ENCODE data around the gene EMC10.

Gene EMC10

DNA sequence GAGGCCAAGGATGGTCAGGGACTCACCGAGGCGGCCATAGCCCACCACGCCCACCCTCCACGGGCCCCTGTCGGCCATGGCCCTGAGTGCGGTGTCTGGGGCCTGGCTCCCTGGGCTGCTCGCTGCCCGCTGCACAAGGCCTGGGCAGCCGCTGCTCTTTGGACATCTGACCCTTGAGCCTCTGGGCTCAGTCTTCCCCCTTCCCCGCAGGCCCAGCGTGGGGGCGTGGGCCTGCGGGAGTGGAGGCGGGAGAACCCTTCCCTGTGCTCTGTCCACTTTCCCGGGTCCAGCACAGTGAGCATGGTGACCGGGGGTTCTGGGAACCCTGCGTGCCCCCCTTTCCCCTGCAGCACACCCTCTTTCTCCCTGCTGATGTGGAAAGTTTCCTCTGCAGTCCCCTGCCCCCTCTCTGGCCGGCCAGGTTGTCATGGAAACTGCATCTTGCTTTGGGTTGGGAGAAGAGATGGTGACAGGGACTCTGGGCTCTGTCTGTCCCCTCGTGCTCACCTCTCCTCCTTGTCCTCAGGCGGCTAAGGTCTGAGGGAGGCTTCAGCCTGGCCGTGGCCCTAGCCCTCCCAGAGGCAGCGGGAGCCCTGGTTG lies 37.5 kb downstream of the EMC10 start, which contains the start of gene ASPDH:
Gene ASPDH, minus strand, starts transcription at position 168 of the 600 bp plus-strand sequence. Its CDS starts 90 bp downstream, at position 78.
- H3K9ac ChIP-seq (ENCODE audit: insufficient read length, low read depth), result peak within 1 kb of the TSS; percentile 32
- H3K27me3 ChIP-seq (ENCODE audit: insufficient read depth, insufficient read length), result no peaks in the 10 kb centered on the region
- TF ChIP-seq YY1 (IDR thresholded peaks at IDR 0.05; ENCODE audit: insufficient read depth, insufficient read length) (no peak), ZNF274 (IDR thresholded peaks at IDR 0.05; ENCODE audit: low read depth, low read length) (no peak), SUZ12 (IDR thresholded peaks at IDR 0.05; ENCODE audit: extremely low read depth, insufficient read depth, insufficient read length) (no peak)
- peaks cover 19% of the 10 kb centered on the region for H3K4me1 ChIP-seq (ENCODE audit: insufficient read depth, insufficient read length)
- no peaks in the 10 kb centered on the region for H3K9me3 ChIP-seq (ENCODE audit: insufficient read depth, low read length)
- DNase-seq (ENCODE audit: low read depth, low spot score), result no peak
- H3K36me3 ChIP-seq (ENCODE audit: insufficient read depth, insufficient read length, low read length), result peaks cover 18% of the 10 kb centered on the region
- H3K4me3 ChIP-seq (ENCODE audit: insufficient read length, low read depth), result no peak within 1 kb of the TSS

DNA sequence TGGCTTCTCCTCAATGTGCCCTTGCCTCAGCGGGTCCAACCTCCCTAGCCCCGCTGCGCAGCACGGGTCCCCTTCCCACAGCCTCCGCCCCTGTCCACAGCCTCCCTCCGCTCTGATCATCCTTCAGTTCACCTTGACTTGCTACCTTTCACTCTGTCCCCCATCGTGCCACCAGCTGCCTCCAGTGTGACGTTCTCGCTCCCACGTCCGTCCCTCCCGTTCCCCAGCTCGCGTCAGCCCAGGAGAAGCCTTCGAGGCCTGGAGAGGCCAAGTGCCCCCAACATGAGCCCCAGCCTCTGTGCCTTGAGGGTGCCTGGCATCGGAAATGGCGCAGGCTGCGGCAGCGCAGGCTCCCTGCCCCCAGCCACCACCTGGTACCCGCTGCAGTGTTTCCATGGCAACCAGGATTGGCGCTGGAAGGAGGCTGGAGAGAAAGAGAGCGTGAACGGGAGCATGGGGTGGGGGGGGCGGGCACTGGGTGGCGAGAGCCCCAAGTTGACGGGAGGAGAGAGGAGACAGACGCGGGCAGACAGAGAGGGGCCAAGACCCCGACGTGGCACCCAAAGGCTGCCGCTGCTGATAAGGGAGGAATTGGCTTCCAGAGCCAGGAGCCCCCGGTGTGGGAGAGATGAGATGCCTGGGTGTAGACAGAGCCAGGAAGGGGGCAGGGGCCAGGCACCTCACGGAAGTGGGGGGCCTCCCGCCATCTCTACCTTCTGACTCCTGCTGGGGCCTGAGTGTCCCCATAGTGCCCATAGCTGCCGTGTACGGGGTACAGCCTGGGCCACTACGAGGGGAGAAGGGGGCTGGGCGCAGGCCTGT lies 38.2 kb downstream of the EMC10 start:
- Histone ChIP-seq H3K36me3 (ENCODE audit: insufficient read depth, insufficient read length, low read length) (peaks cover 22% of the 10 kb centered on the region), H3K4me3 (ENCODE audit: insufficient read length, low read depth) (no peak overlapping the region), H3K4me1 (ENCODE audit: insufficient read depth, insufficient read length) (peaks cover 19% of the 10 kb centered on the region), H3K27me3 (ENCODE audit: insufficient read depth, insufficient read length) (no peaks in the 10 kb centered on the region), H3K9ac (ENCODE audit: insufficient read length, low read depth) (no peak overlapping the region), H3K9me3 (ENCODE audit: insufficient read depth, low read length) (no peaks in the 10 kb centered on the region)
- TF ChIP-seq SUZ12 (IDR thresholded peaks at IDR 0.05; ENCODE audit: extremely low read depth, insufficient read depth, insufficient read length), result no peak
- no peak for TF ChIP-seq ZNF274 (IDR thresholded peaks at IDR 0.05; ENCODE audit: low read depth, low read length)
- no peak for TF ChIP-seq YY1 (IDR thresholded peaks at IDR 0.05; ENCODE audit: insufficient read depth, insufficient read length)
- DNase-seq (ENCODE audit: low read depth, low spot score), result no peak

DNA sequence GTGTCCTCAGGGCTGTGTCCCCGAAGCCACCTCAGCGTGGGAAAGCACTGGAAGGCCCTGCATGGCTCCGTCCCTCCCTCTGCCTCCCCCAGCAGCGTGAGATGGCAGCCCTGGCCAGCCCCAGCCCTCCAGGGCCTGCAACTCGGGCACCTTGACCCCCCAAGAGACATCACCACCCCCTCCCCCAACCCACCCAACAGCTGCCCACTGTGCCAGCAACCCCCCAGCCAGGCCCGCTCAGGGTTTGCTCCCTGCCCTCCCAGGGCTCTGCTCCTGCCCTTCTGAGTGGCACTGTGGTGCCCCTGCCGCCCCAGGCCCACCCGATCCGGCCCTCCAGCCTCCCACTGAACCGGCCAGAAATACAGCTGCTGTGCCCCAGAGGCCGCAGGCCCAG lies 38.9 kb downstream of the EMC10 start:
- no peak overlapping the region for H3K9ac ChIP-seq (ENCODE audit: insufficient read length, low read depth)
- H3K36me3 ChIP-seq (ENCODE audit: insufficient read depth, insufficient read length, low read length), result peaks cover 22% of the 10 kb centered on the region
- H3K9me3 ChIP-seq (ENCODE audit: insufficient read depth, low read length), result no peaks in the 10 kb centered on the region
- peaks cover 16% of the 10 kb centered on the region for H3K4me1 ChIP-seq (ENCODE audit: insufficient read depth, insufficient read length)
- DNase-seq (ENCODE audit: low read depth, low spot score), result no peak
- H3K4me3 ChIP-seq (ENCODE audit: insufficient read length, low read depth), result no peak overlapping the region
- TF ChIP-seq YY1 (IDR thresholded peaks at IDR 0.05; ENCODE audit: insufficient read depth, insufficient read length) (no peak), SUZ12 (IDR thresholded peaks at IDR 0.05; ENCODE audit: extremely low read depth, insufficient read depth, insufficient read length) (no peak), ZNF274 (IDR thresholded peaks at IDR 0.05; ENCODE audit: low read depth, low read length) (no peak)
- H3K27me3 ChIP-seq (ENCODE audit: insufficient read depth, insufficient read length), result no peaks in the 10 kb centered on the region

DNA sequence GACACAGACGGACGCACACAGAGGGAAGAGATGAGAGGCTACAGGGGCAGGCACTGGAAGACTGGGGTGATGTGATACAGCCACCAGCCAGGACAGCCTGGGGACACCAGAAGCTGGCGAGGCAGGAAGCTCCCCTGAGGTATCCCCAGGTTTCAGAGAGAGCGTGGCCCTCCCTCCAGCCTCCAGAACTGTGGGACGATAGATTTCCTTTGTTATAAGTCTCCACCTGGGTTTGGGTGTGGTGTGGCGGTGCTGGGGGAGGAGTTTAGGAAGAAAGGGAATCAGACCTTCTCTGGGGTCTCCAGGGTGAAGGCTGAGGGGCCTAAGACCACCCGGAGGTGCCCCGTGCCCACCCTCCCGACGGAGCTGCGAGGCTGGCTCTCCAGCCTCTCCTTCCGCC lies 40.1 kb downstream of the EMC10 start:
- TF ChIP-seq ZNF274 (IDR thresholded peaks at IDR 0.05; ENCODE audit: low read depth, low read length) (no peak), SUZ12 (IDR thresholded peaks at IDR 0.05; ENCODE audit: extremely low read depth, insufficient read depth, insufficient read length) (no peak), YY1 (IDR thresholded peaks at IDR 0.05; ENCODE audit: insufficient read depth, insufficient read length) (no peak)
- Histone ChIP-seq H3K27me3 (ENCODE audit: insufficient read depth, insufficient read length) (no peaks in the 10 kb centered on the region), H3K4me1 (ENCODE audit: insufficient read depth, insufficient read length) (peaks cover 13% of the 10 kb centered on the region), H3K9me3 (ENCODE audit: insufficient read depth, low read length) (no peaks in the 10 kb centered on the region), H3K9ac (ENCODE audit: insufficient read length, low read depth) (no peak overlapping the region), H3K36me3 (ENCODE audit: insufficient read depth, insufficient read length, low read length) (peaks cover 22% of the 10 kb centered on the region), H3K4me3 (ENCODE audit: insufficient read length, low read depth) (no peak overlapping the region)
- DNase-seq (ENCODE audit: low read depth, low spot score), result no peak

DNA sequence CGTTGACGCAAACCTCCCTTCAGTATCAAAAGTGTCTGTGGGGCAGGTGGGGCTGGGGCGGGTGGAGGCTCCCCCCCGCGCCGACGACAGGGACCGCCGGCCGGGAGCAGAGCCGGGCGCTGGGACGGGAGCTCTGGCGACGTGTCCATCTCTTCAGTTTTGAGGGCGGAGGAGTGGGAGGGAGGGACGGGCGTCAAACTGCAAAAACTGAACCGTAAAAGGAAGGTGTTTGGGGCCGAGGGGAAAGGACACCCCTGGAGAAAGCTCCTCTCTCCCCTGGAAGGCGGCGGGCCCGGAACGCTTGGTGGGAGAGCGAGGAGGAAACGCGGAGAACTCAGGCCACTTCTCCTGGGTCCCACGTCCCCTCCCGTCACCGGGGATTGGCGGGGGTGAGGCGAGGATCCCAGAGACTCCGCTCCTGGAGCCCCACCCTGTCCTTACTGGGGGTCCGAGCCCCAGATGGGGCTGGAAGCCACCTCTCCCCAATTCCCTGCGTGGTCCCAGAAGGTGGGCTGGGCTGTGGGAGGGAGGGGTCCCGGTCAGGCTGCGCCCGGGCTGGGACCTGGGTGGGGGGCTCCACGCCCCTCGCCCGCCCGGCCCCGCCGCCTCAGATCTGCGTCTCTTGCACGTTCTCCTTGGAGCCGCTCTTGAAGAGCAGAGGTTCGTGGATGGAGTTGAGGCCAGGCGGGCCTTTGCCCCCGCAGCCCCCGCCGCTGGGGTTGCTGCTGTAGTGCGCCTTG lies 40.8 kb downstream of the EMC10 start:
- TF ChIP-seq ZNF274 (IDR thresholded peaks at IDR 0.05; ENCODE audit: low read depth, low read length), result no peak
- no peak for TF ChIP-seq SUZ12 (IDR thresholded peaks at IDR 0.05; ENCODE audit: extremely low read depth, insufficient read depth, insufficient read length)
- TF ChIP-seq YY1 (IDR thresholded peaks at IDR 0.05; ENCODE audit: insufficient read depth, insufficient read length), result no peak
- Histone ChIP-seq H3K4me1 (ENCODE audit: insufficient read depth, insufficient read length) (peaks cover 13% of the 10 kb centered on the region), H3K4me3 (ENCODE audit: insufficient read length, low read depth) (no peak overlapping the region)

DNA sequence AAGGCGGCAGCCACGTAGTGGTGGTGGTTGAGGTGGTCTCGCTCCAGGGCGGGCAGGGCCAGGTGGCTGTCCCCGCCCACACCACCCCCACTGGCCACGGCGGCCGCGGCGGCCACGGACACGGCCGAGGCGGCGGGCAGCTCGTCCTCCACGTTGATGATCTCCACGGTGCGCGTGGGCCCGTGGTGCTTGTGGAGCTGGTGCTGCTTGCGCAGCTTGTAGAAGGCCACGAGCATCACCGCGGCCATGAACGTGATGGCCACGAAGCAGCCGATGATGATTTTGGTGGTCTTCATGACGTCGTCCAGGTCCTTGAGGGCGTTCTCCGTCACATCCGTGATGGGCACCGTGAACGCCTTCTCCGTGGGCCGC lies 41.4 kb downstream of the EMC10 start:
- Histone ChIP-seq H3K4me3 (ENCODE audit: insufficient read length, low read depth) (no peak overlapping the region), H3K36me3 (ENCODE audit: insufficient read depth, insufficient read length, low read length) (peaks cover 22% of the 10 kb centered on the region), H3K27me3 (ENCODE audit: insufficient read depth, insufficient read length) (no peaks in the 10 kb centered on the region), H3K9me3 (ENCODE audit: insufficient read depth, low read length) (no peaks in the 10 kb centered on the region), H3K4me1 (ENCODE audit: insufficient read depth, insufficient read length) (peaks cover 13% of the 10 kb centered on the region), H3K9ac (ENCODE audit: insufficient read length, low read depth) (no peak overlapping the region)
- DNase-seq (ENCODE audit: low read depth, low spot score), result no peak
- TF ChIP-seq ZNF274 (IDR thresholded peaks at IDR 0.05; ENCODE audit: low read depth, low read length) (no peak), YY1 (IDR thresholded peaks at IDR 0.05; ENCODE audit: insufficient read depth, insufficient read length) (no peak), SUZ12 (IDR thresholded peaks at IDR 0.05; ENCODE audit: extremely low read depth, insufficient read depth, insufficient read length) (no peak)

More for the DNA sequence above, 40.8 kb downstream of the EMC10 start:
- no peak for DNase-seq (ENCODE audit: low read depth, low spot score)
- Histone ChIP-seq H3K9me3 (ENCODE audit: insufficient read depth, low read length) (no peaks in the 10 kb centered on the region), H3K36me3 (ENCODE audit: insufficient read depth, insufficient read length, low read length) (peaks cover 22% of the 10 kb centered on the region), H3K9ac (ENCODE audit: insufficient read length, low read depth) (no peak overlapping the region), H3K27me3 (ENCODE audit: insufficient read depth, insufficient read length) (no peaks in the 10 kb centered on the region)
